HepG2 (cell line): Measurements from ENCODE around the gene PIP5KL1.

ENCODE experiments used
- CTCF ChIP-seq: sonication (generic); formaldehyde crosslinking; IDR thresholded peaks from 2 replicates; pipeline ENCODE4 v1.5.0; 2020; ENCODE audit warnings: mild to moderate bottlenecking, missing genetic modification reagents, moderate library complexity
- RXRA ChIP-seq: sonication (generic); formaldehyde crosslinking; IDR thresholded peaks from 2 replicates; pipeline ENCODE4 v1.5.1; 2020; ENCODE audit warnings: missing genetic modification reagents

GRCh38 chr9:127966416-127967150, 36.0 kb upstream of the PIP5KL1 start:
- TF ChIP-seq RXRA (CRISPR knock-in tag), result no peak
- no peak for TF ChIP-seq CTCF (CRISPR knock-in tag)
